A673 (cell line): ENCODE results near the gene MAZ. TPM values are rescaled to one million over a fixed set of nuclear protein-coding genes. Genes with fewer than 3 reads are reported as not detected.
"Not testable (repeated sequence)": the region's sequence is repeated elsewhere in the genome, so short reads cannot be mapped to it uniquely, and the experiment has no call there.

Experiments used
- BruUV-seq: library from RNA; stranded (reverse); fragments of 400-500 nt; replicated peaks from 2 replicates; lab custom pipeline; 2021; lab: Mats Ljungman, UMichigan
- CTCF ChIA-PET: fragments of 300-600 bp; sonication (Branson Sonifier 250); formaldehyde crosslinking; loops from one replicate; lab custom pipeline; 2022; ENCODE audit warnings: antibody characterized with exemption; lab: Charles Lee
- POLR2A ChIA-PET: fragments of 300-600 bp; sonication (Branson Sonifier 250); formaldehyde crosslinking; loops from one replicate; lab custom pipeline; 2022; ENCODE audit warnings: antibody characterized with exemption; ENCODE audit not compliant: low non-redundant PET; lab: Charles Lee
- DNase-seq: peaks from one replicate; pipeline ENCODE4 v3.0.0-alpha.2; 2015; ENCODE audit warnings: low spot score
- H3K27ac ChIP-seq: fragments of 200-600 bp; sonication (generic); 2 replicates; pipeline ENCODE4 v1.5.1; 2016; ENCODE audit warnings: mixed run types, low read depth, mild to moderate bottlenecking, mixed read lengths, antibody characterized with exemption, low read length; ENCODE audit not compliant: poor library complexity, severe bottlenecking
- H3K27me3 ChIP-seq: fragments of 200-600 bp; sonication (generic); replicated peaks from 2 replicates; pipeline ENCODE4 v1.6.1; 2017; ENCODE audit warnings: mixed run types, low read depth, mild to moderate bottlenecking, mixed read lengths, antibody characterized with exemption, low read length; ENCODE audit not compliant: insufficient read depth, poor library complexity
- H3K36me3 ChIP-seq: fragments of 200-600 bp; sonication (generic); 2 replicates; pipeline ENCODE4 v1.6.1; 2016; ENCODE audit warnings: mixed run types, mild to moderate bottlenecking, mixed read lengths, antibody characterized with exemption, low read length; ENCODE audit not compliant: insufficient read depth, poor library complexity, severe bottlenecking
- H3K4me1 ChIP-seq: fragments of 200-600 bp; sonication (generic); 2 replicates; pipeline ENCODE4 v1.6.1; 2017; ENCODE audit warnings: mixed run types, mild to moderate bottlenecking, mixed read lengths, antibody characterized with exemption, low read length; ENCODE audit not compliant: insufficient read depth, poor library complexity, severe bottlenecking
- H3K4me3 ChIP-seq: fragments of 200-600 bp; sonication (generic); 2 replicates; pipeline ENCODE4 v1.5.1; 2016; ENCODE audit warnings: low read depth, mixed run types, mild to moderate bottlenecking, mixed read lengths, low read length; ENCODE audit not compliant: poor library complexity, severe bottlenecking
- H3K9me3 ChIP-seq: fragments of 200-600 bp; sonication (generic); 2 replicates; pipeline ENCODE4 v1.6.1; 2016; ENCODE audit warnings: mixed run types, low read depth, mild to moderate bottlenecking, mixed read lengths, antibody characterized with exemption, low read length; ENCODE audit not compliant: poor library complexity, severe bottlenecking
- CTCF ChIP-seq: fragments of 300-800, 200-600 bp; sonication (generic); conservative IDR thresholded peaks from 2 replicates; pipeline ENCODE4 v1.5.1; 2017; ENCODE audit warnings: low read depth, mild to moderate bottlenecking, antibody characterized with exemption, low read length, moderate library complexity, mixed read lengths
- EZH2 ChIP-seq: fragments of 200-600 bp; sonication (generic); IDR thresholded peaks from 2 replicates; pipeline ENCODE4 v1.6.1; 2017; ENCODE audit warnings: borderline replicate concordance, low read depth, mild to moderate bottlenecking, mixed read lengths, antibody characterized with exemption, low read length; ENCODE audit not compliant: poor library complexity, severe bottlenecking
- intact Hi-C: fragments of 100-400 bp; cut with micrococcal nuclease; formaldehyde crosslinking; loops from one replicate; pipeline ENCODE4 v1.10.0; 2022; ENCODE audit not compliant: unreplicated experiment
- total RNA-seq: library from RNA; stranded (reverse); gene quantifications from 2 replicates; pipeline ENCODE4 v1.2.3, GENCODE V29; 2021

MAZ gene
- total RNA-seq, 1 experiment from 2014 or later = 516 TPM

- intact Hi-C loops = no loop called here
- H3K4me3 ChIP-seq = peak overlapping the region; percentile 99
- no peaks in the 10 kb centered on the region for H3K9me3 ChIP-seq
- H3K27ac ChIP-seq = peak overlapping the region; percentile 90
- ChIA-PET POLR2A (no interaction called here), CTCF (interaction anchor here (0.5 kb wide), 1 partner anchor 301 kb away, joined by 4 read pairs; no protein-coding TSS in a partner anchor)
- no peaks in the 10 kb centered on the region for H3K27me3 ChIP-seq
- no peak for DNase-seq
- peaks cover 30% of the 10 kb centered on the region for H3K36me3 ChIP-seq
- H3K4me1 ChIP-seq = peaks cover 11% of the 10 kb centered on the region
- BruUV-seq = no TSS peak
- TF ChIP-seq EZH2 = no peak
These were observed 14.2 kb upstream of the MAZ start for GRCh38 chr16:29791845-29792807.

- H3K27me3 ChIP-seq, DNase-seq, intact Hi-C loops, CTCF ChIA-PET, BruUV-seq, H3K27ac ChIP-seq, POLR2A ChIA-PET, H3K9me3 ChIP-seq, H3K4me3 ChIP-seq: not testable (repeated sequence)
- Histone ChIP-seq H3K4me1 (peaks cover 11% of the 10 kb centered on the region), H3K36me3 (peaks cover 41% of the 10 kb centered on the region)
These were observed 13.2 kb upstream of the MAZ start for GRCh38 chr16:29793153-29793552.

- Histone ChIP-seq H3K27me3 (no peaks in the 10 kb centered on the region), H3K4me3 (no peak overlapping the region), H3K9me3 (no peaks in the 10 kb centered on the region), H3K36me3 (peaks cover 52% of the 10 kb centered on the region), H3K4me1 (peaks cover 11% of the 10 kb centered on the region), H3K27ac (no peak overlapping the region)
- no peak for DNase-seq
- POLR2A ChIA-PET = interaction anchor here (0.6 kb wide), 1 partner anchor 31 kb away, joined by 3 read pairs; no protein-coding TSS in a partner anchor
- TF ChIP-seq CTCF = no peak
- TF ChIP-seq EZH2 = no peak
- CTCF ChIA-PET = no interaction called here
- intact Hi-C loops = no loop called here
- BruUV-seq = no TSS peak
These were observed 12.1 kb upstream of the MAZ start for GRCh38 chr16:29794231-29794710.

GRCh38 chr16:29802416-29802935, 3.9 kb upstream of the MAZ start:
- Histone ChIP-seq H3K9me3 (no peaks in the 10 kb centered on the region), H3K27ac (no peak overlapping the region), H3K27me3 (no peaks in the 10 kb centered on the region), H3K4me1 (peaks cover 6% of the 10 kb centered on the region), H3K36me3 (peaks cover 69% of the 10 kb centered on the region), H3K4me3 (no peak overlapping the region)
- TF ChIP-seq CTCF = no peak
- no TSS peak for BruUV-seq
- no peak for DNase-seq
- intact Hi-C loops = no loop called here
- CTCF ChIA-PET = no interaction called here
- POLR2A ChIA-PET = interaction anchor here (0.6 kb wide), 1 partner anchor 1248 kb away, joined by 13 read pairs; no protein-coding TSS in a partner anchor
